Cardiac fibroblast (primary cell): Measurements from ENCODE around the gene SYT7.

ENCODE experiments used
- DNase-seq, 2 donors: peaks; one replicate each; pipeline versions ENCODE4 v3.0.0 to v3.0.0-alpha.2; 2010; ENCODE audit warnings: low read depth in 2 of 2
- H3K4me3 ChIP-seq, 2 donors: replicated peaks in 1 of 2; 1 replicate in 1 of 2; 2 replicates in 1 of 2; pipeline ENCODE4 v1.5.1; 2011; ENCODE audit warnings: low read depth in 2 of 2, low read length in 2 of 2, mild to moderate bottlenecking in 2 of 2, moderate library complexity in 1 of 2
- CTCF ChIP-seq: IDR thresholded peaks from one replicate; pipeline ENCODE4 v1.5.1; 2011; ENCODE audit warnings: low read depth, mild to moderate bottlenecking, low read length, inconsistent platforms

Gene SYT7

GRCh38 chr11:61589961-61590360 lies 9.1 kb upstream of the SYT7 start:
- H3K4me3 ChIP-seq, result no peak overlapping the region
- TF ChIP-seq CTCF, result no peak
- no peak for DNase-seq

- DNase-seq, result peak in 1 of 2 donors; percentile 13
Observed at GRCh38 chr11:61588728-61589191, 7.9 kb upstream of the SYT7 start.

GRCh38 chr11:61587951-61588727 lies 7.3 kb upstream of the SYT7 start:
- DNase-seq, result no peak
- H3K4me3 ChIP-seq, result peak overlapping the region in 1 of 2 donors; percentile 30
- TF ChIP-seq CTCF, result peak; percentile 25

More at GRCh38 chr11:61588728-61589191, 7.9 kb upstream of the SYT7 start:
- no peak overlapping the region for H3K4me3 ChIP-seq
- TF ChIP-seq CTCF, result no peak

GRCh38 chr11:61587541-61587941 lies 6.7 kb upstream of the SYT7 start:
- H3K4me3 ChIP-seq, result peak overlapping the region; percentile 23 to 30
- TF ChIP-seq CTCF, result no peak
- DNase-seq, result peak in 1 of 2 donors; percentile 26

GRCh38 chr11:61586792-61587430 lies 6.0 kb upstream of the SYT7 start:
- TF ChIP-seq CTCF, result no peak
- DNase-seq, result no peak
- no peak overlapping the region for H3K4me3 ChIP-seq

- DNase-seq, result no peak
- no peak for TF ChIP-seq CTCF
- no peak overlapping the region for H3K4me3 ChIP-seq
Observed at GRCh38 chr11:61585115-61585514, 4.2 kb upstream of the SYT7 start.
